ENCODE results near the gene PCSK4.
"Not testable (repeated sequence)": the region's sequence is repeated elsewhere in the genome, so short reads cannot be mapped to it uniquely, and the experiment has no call there.

The PCSK4 gene

GRCh38 chr19:1503925-1504773 is 14.0 kb upstream of the PCSK4 start:
- no peak for DNase-seq

- no peak for DNase-seq
Measured at GRCh38 chr19:1503089-1503924, 13.2 kb upstream of the PCSK4 start.

GRCh38 chr19:1502433-1503088 is 12.4 kb upstream of the PCSK4 start:
- DNase-seq = no peak

- no peak for DNase-seq
Measured at GRCh38 chr19:1501200-1501595, 11.0 kb upstream of the PCSK4 start.

- DNase-seq = not testable (repeated sequence)
Measured at GRCh38 chr19:1499231-1499630, 9.1 kb upstream of the PCSK4 start.

- no peak for DNase-seq
Measured at GRCh38 chr19:1497578-1498235, 7.6 kb upstream of the PCSK4 start.

GRCh38 chr19:1496714-1497577 is 6.8 kb upstream of the PCSK4 start:
- DNase-seq = no peak

GRCh38 chr19:1495799-1496713 is 5.9 kb upstream of the PCSK4 start:
- DNase-seq = no peak

GRCh38 chr19:1495051-1495798 is 5.1 kb upstream of the PCSK4 start:
- no peak for DNase-seq

- no peak for DNase-seq
Measured at GRCh38 chr19:1494115-1494815, 4.1 kb upstream of the PCSK4 start.

GRCh38 chr19:1492474-1493006 is 2.4 kb upstream of the PCSK4 start:
- no peak for DNase-seq

- DNase-seq = no peak
Measured at GRCh38 chr19:1491849-1492170, 1.7 kb upstream of the PCSK4 start.

- DNase-seq = no peak
Measured at GRCh38 chr19:1491114-1491848, 1.1 kb upstream of the PCSK4 start, which contains the start of gene REEP6. REEP6 (plus strand) TSS chr19:1491181; CDS start chr19:1491270, 89 bp downstream.

GRCh38 chr19:1489463-1490310 is 463 bp downstream of the PCSK4 start:
- DNase-seq = no peak

- DNase-seq = no peak
Measured at GRCh38 chr19:1488282-1488601, 1.9 kb downstream of the PCSK4 start.

- no peak for DNase-seq
Measured at GRCh38 chr19:1487576-1488281, 2.4 kb downstream of the PCSK4 start.

Measured in NCI-H1694 treated with DMSO at 0.1 percent for 48 hours (cell line).